ENCODE results near the gene RNASE2.
"Not testable (repeated sequence)": the region's sequence is repeated elsewhere in the genome, so short reads cannot be mapped to it uniquely, and the experiment has no call there.

The RNASE2 gene

DNA sequence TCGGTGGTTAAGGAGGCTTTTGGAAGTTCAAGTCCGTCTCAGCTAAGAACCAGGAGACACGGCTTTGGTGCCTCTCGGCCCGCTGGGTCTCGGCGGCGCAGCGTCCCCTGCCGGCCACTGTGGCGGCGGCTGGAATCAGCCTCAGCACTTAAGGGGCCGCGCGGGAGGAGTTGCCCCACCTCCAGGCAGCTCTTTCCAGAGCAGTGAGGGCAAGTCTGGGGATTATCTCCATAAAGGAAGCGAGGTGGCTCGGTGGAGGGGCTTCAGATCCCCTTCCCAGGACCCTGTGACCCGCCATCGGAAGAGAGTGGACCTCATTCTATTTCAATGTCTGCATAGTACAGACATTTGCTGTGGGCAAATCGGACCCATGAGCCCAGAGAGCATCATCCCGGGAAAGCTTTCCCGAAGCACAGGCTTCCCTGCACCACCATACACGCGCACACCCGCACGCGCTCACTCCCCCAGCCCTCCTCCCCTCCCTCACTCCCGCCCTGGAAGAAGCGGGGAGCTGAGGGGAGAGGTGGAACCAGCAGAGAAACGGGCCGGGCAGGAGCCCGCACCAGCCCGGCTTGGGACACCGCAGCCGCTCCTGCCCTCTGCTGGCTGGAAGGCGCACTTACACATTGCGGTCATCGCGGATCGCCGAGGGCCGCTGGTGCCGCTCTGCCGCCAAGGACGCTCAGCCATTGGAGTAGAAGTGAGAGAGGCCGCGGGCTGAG is 15.9 kb downstream of the RNASE2 start:
- Mint-ChIP-seq H3K36me3 (no peaks in the 10 kb centered on the region), H3K27me3 (peaks cover 10% of the 10 kb centered on the region), H3K9me3 (no peaks in the 10 kb centered on the region), H3K4me3 (peak overlapping the region; percentile 92), H3K27ac (no peak overlapping the region), H3K4me1 (peaks cover 12% of the 10 kb centered on the region)

- Mint-ChIP-seq H3K36me3 (no peaks in the 10 kb centered on the region), H3K27ac (no peak overlapping the region), H3K27me3 (peaks cover 10% of the 10 kb centered on the region), H3K4me1 (peaks cover 12% of the 10 kb centered on the region), H3K9me3 (no peaks in the 10 kb centered on the region), H3K4me3 (peak overlapping the region; percentile 92)
Measured at GRCh38 chr14:20971705-20972021, 16.4 kb downstream of the RNASE2 start.

DNA sequence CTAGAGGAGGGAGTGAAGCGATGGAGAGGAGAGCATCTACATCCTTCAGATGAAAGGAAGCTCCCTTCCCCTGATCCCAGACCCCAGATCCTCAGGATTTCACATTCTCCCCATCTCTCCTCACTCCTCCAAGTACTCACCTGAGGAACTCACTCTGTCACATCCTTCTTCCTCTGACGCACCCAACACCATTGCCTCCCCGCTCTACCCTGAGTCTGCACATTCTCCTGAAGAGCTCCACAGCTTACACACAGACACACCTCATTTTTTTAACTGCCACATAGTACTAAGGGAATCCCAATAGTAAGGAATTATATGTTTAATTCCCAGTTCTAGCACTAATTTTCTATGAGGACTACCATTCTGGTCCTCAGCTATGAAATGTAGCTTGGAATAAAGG is 18.2 kb downstream of the RNASE2 start:
- Mint-ChIP-seq H3K4me3 (no peak overlapping the region), H3K27me3 (peaks cover 4% of the 10 kb centered on the region), H3K36me3 (no peaks in the 10 kb centered on the region), H3K4me1 (peaks cover 12% of the 10 kb centered on the region), H3K9me3 (no peaks in the 10 kb centered on the region), H3K27ac (no peak overlapping the region)

GRCh38 chr14:20976291-20976690 is 21.0 kb downstream of the RNASE2 start:
- H3K27ac Mint-ChIP-seq: no peak overlapping the region
- peaks cover 8% of the 10 kb centered on the region for H3K27me3 Mint-ChIP-seq
- H3K36me3 Mint-ChIP-seq: no peaks in the 10 kb centered on the region
- H3K4me1 Mint-ChIP-seq: peaks cover 4% of the 10 kb centered on the region
- H3K4me3 Mint-ChIP-seq: no peak overlapping the region
- H3K9me3 Mint-ChIP-seq: no peaks in the 10 kb centered on the region

DNA sequence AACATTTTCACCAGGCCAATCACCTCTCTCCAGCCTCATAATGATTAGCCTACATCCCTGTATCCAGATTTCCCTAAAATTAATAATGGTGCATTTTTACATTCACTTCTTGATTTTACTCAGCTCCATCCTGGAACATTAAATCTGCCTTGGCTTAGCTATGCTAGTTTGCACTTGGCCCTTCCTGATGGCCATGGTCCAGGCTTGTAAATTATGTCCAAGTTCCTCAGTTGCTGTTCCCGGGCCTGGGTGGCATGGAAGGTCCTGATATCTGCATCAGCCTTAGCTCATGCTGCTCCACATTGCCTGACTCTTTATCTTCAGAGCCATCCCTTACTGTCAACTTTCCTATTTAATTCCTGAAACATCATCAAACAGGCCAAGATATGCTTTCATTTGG is 23.4 kb downstream of the RNASE2 start:
- Mint-ChIP-seq H3K36me3 (no peaks in the 10 kb centered on the region), H3K4me1 (no peaks in the 10 kb centered on the region), H3K9me3 (no peaks in the 10 kb centered on the region), H3K27me3 (peaks cover 5% of the 10 kb centered on the region), H3K4me3 (no peak overlapping the region), H3K27ac (no peak overlapping the region)

GRCh38 chr14:20980906-20981305 is 25.6 kb downstream of the RNASE2 start:
- H3K36me3 Mint-ChIP-seq: no peaks in the 10 kb centered on the region
- no peak overlapping the region for H3K4me3 Mint-ChIP-seq
- H3K27ac Mint-ChIP-seq: no peak overlapping the region
- no peaks in the 10 kb centered on the region for H3K9me3 Mint-ChIP-seq
- H3K27me3 Mint-ChIP-seq: peaks cover 7% of the 10 kb centered on the region
- H3K4me1 Mint-ChIP-seq: no peaks in the 10 kb centered on the region

- no peak overlapping the region for H3K4me3 Mint-ChIP-seq
- peaks cover 7% of the 10 kb centered on the region for H3K27me3 Mint-ChIP-seq
- no peaks in the 10 kb centered on the region for H3K9me3 Mint-ChIP-seq
- no peaks in the 10 kb centered on the region for H3K4me1 Mint-ChIP-seq
- H3K36me3 Mint-ChIP-seq: no peaks in the 10 kb centered on the region
- H3K27ac Mint-ChIP-seq: no peak overlapping the region
Measured at GRCh38 chr14:20982646-20983369, 27.5 kb downstream of the RNASE2 start.

DNA sequence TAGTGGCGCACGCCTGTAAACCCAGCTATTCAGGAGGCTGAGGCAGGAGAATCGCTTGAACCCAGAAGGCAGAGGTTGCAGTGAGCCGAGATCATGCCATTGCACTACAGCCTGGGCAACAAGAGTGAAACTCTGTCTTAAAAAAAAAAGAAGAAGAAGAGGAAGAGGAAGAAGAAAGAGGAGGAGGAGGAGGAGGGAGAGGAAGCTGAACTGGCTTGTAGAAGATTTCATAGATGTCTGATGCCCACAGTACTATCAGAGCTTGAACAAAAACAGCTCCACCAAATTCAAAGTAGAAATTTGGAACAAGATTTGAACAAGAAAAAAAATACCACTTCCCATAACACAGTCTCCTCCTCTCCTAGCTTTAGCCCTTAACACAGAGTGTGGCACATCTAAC is 30.4 kb downstream of the RNASE2 start:
- H3K27me3 Mint-ChIP-seq, H3K4me3 Mint-ChIP-seq, H3K27ac Mint-ChIP-seq, H3K9me3 Mint-ChIP-seq, H3K36me3 Mint-ChIP-seq: not testable (repeated sequence)
- H3K4me1 Mint-ChIP-seq: peaks cover 13% of the 10 kb centered on the region

DNA sequence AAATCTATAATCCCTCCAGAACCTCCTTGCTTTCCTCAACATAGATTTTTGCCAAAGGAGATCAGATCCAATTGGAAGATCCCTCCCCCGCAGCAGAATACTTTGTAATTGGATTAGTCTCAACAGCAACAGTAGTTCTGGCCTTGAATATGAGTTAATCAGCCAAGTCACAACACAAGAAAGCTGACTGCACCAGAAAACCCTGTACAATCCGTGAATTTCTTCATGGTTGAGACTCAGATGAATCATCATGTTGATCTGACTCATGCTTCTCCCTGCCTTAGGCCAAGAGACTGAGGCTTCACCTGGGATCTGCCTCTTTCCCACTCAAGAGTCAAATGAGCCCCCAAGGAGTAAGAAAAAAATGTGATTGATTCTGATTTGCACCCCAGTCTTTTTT is 31.5 kb downstream of the RNASE2 start:
- Mint-ChIP-seq H3K9me3 (no peaks in the 10 kb centered on the region), H3K27me3 (peaks cover 3% of the 10 kb centered on the region), H3K36me3 (peaks cover 3% of the 10 kb centered on the region), H3K27ac (no peak overlapping the region), H3K4me3 (no peak overlapping the region), H3K4me1 (peaks cover 23% of the 10 kb centered on the region)

DNA sequence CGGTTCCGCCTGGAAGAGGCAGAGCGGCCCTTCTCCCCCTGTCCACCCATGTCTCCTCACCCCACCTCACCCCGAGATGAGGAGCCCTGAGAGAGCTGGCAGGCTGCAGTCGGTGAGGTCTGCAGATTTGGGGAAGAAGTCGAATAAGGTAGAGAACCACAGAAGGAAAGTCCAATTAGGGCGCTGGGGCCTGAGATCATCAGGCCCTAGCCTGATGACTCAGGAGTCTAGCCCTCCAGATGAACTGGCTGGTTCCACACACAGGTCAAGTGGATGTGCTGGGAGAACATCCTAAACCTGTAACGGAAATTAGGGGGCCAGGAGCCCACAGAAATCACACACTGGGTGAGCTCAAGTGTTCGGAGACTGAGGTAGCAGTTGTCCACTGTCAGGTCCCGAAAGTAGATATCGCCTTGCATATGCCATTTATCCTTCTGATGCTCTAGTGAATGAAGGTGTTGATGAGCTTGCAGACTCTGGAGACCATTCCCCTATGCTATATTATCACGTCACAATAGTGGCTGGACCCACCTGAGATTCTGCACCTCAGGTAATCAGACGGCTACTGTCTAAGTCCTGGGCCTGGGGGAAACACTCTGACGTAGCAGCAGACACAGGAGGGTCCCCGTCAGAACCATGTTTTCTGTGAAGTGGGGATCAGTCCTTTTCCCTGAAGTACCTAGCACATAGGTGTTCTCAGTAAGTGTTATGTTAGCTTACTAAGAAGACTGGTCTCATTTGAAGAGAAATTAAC is 33.6 kb downstream of the RNASE2 start:
- peaks cover 29% of the 10 kb centered on the region for H3K4me1 Mint-ChIP-seq
- H3K36me3 Mint-ChIP-seq: peaks cover 8% of the 10 kb centered on the region
- peak overlapping the region; percentile 41 for H3K27ac Mint-ChIP-seq
- H3K4me3 Mint-ChIP-seq: peak overlapping the region; percentile 71
- H3K9me3 Mint-ChIP-seq: no peaks in the 10 kb centered on the region
- H3K27me3 Mint-ChIP-seq: peaks cover 2% of the 10 kb centered on the region

- H3K27ac Mint-ChIP-seq: peak overlapping the region; percentile 90
Measured at GRCh38 chr14:20989471-20989786, 34.1 kb downstream of the RNASE2 start.

DNA sequence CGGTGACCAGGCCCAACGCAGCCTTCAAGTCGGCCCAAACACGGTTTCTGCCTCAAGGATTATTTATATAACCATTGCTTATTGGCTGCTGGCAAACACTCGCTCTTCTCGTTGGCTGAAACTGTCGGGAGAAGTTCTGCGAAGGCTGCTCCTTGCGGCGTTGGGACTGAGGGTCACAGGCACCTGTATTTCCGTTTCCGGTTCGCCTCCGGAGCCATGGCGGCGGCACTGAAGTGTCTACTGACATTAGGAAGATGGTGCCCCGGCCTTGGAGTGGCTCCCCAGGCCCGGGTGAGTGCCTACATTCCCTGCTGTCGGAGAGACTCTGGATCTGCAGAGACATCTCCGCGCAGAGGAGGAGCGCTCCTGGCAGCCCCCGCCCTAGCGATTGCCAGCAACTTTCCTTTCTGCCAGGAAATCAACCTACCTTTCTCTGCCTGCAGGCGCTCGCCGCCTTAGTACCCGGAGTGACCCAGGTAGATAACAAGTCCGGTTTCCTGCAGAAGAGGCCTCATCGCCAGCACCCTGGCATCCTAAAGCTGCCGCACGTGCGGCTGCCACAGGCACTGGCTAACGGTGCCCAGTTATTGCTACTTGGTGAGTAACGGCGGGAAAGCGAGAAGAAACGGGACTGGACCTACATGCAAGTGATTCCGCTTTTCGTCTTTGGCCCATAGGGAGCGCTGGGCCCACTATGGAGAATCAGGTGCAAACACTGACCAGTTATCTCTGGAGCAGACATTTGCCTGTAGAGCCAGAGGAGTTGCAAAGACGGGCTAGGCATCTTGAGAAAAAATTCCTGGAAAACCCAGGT is 34.7 kb downstream of the RNASE2 start, which contains the start of gene METTL17:
METTL17 (plus strand) TSS at position 194 of the 814 bp plus-strand sequence; CDS start at position 217, 23 bp downstream.
- H3K27me3 Mint-ChIP-seq: peaks cover 1% of the 10 kb centered on the region
- H3K9me3 Mint-ChIP-seq: no peaks in the 10 kb centered on the region
- H3K27ac Mint-ChIP-seq: peak within 1 kb of the TSS; percentile 90
- peak within 1 kb of the TSS; percentile 95 for H3K4me3 Mint-ChIP-seq
- H3K4me1 Mint-ChIP-seq: peaks cover 31% of the 10 kb centered on the region
- H3K36me3 Mint-ChIP-seq: peaks cover 12% of the 10 kb centered on the region

More at GRCh38 chr14:20989471-20989786, 34.1 kb downstream of the RNASE2 start:
- Mint-ChIP-seq H3K27me3 (peaks cover 2% of the 10 kb centered on the region), H3K4me1 (peaks cover 30% of the 10 kb centered on the region), H3K9me3 (no peaks in the 10 kb centered on the region), H3K4me3 (peak overlapping the region; percentile 95), H3K36me3 (peaks cover 8% of the 10 kb centered on the region)

DNA sequence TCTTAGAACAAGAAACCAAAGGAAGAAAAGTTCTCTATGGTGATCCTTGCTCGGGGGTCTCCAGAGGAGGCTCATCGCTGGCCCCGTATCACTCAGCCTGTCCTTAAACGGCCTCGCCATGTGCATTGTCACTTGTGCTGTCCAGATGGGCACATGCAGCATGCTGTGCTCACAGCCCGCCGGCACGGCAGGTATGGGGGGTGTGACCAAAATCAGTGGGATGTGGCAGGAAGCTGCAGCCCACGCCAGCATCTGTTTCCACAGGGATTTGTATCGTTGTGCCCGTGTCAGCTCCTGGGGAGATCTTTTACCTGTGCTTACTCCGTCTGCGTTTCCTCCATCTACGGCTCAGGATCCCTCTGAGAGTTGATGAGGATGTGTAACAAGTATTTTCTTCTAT is 41.2 kb downstream of the RNASE2 start:
- peaks cover 43% of the 10 kb centered on the region for H3K4me1 Mint-ChIP-seq
- no peaks in the 10 kb centered on the region for H3K27me3 Mint-ChIP-seq
- H3K36me3 Mint-ChIP-seq: peaks cover 20% of the 10 kb centered on the region
- no peak overlapping the region for H3K27ac Mint-ChIP-seq
- no peak overlapping the region for H3K4me3 Mint-ChIP-seq
- H3K9me3 Mint-ChIP-seq: no peaks in the 10 kb centered on the region

DNA sequence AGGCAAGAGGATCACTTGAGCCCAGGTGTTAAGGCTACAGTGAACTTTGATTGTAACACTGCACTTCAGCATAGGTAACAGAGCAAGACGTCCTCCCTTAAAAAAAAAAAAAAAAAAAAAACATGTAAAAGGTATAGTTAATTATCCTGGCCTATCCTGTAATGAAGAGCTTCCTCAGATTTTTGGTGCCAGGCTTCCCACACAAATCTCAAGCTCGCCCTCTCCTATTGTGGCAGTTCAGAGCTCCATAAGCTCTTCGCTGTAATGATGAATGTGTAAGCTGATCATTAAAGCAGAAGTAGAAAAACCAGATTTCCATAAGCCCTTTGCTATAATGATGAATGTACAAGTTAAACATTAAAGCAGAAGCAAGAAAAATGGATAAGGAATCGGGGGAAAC is 41.8 kb downstream of the RNASE2 start:
- peaks cover 37% of the 10 kb centered on the region for H3K4me1 Mint-ChIP-seq
- no peak overlapping the region for H3K4me3 Mint-ChIP-seq
- H3K9me3 Mint-ChIP-seq: no peaks in the 10 kb centered on the region
- peaks cover 16% of the 10 kb centered on the region for H3K36me3 Mint-ChIP-seq
- H3K27me3 Mint-ChIP-seq: no peaks in the 10 kb centered on the region
- peak overlapping the region; percentile 10 for H3K27ac Mint-ChIP-seq

- Mint-ChIP-seq H3K9me3 (no peaks in the 10 kb centered on the region), H3K27ac (peak overlapping the region; percentile 73), H3K4me3 (no peak overlapping the region), H3K4me1 (peaks cover 36% of the 10 kb centered on the region), H3K36me3 (peaks cover 16% of the 10 kb centered on the region), H3K27me3 (no peaks in the 10 kb centered on the region)
Measured at GRCh38 chr14:20997564-20997963, 42.3 kb downstream of the RNASE2 start.
